Stromal cell of bone marrow (primary cell): ENCODE results near the gene FAM216B.
"Not testable (repeated sequence)": the region's sequence is repeated elsewhere in the genome, so short reads cannot be mapped to it uniquely, and the experiment has no call there.

ENCODE experiments used
- DNase-seq: peaks from one replicate; pipeline ENCODE4 v3.0.0-alpha.2; 2012; ENCODE audit warnings: low read depth

The FAM216B gene

GRCh38 chr13:42780044-42780443, 1.3 kb upstream of the FAM216B start:
- DNase-seq = no peak

GRCh38 chr13:42786715-42787114, 5.3 kb downstream of the FAM216B start:
- DNase-seq = no peak

- DNase-seq = no peak
Measured at GRCh38 chr13:42788601-42789000, 7.2 kb downstream of the FAM216B start.

GRCh38 chr13:42792154-42792553, 10.8 kb downstream of the FAM216B start:
- DNase-seq = no peak

- DNase-seq = no peak
Measured at GRCh38 chr13:42794577-42795275, 13.3 kb downstream of the FAM216B start.

- DNase-seq = no peak
Measured at GRCh38 chr13:42795666-42796065, 14.3 kb downstream of the FAM216B start.

GRCh38 chr13:42796747-42797356, 15.5 kb downstream of the FAM216B start:
- no peak for DNase-seq

- DNase-seq = no peak
Measured at GRCh38 chr13:42798118-42798517, 16.7 kb downstream of the FAM216B start.

- DNase-seq = no peak
Measured at GRCh38 chr13:42800109-42800643, 18.8 kb downstream of the FAM216B start.

- DNase-seq = no peak
Measured at GRCh38 chr13:42803563-42804204, 22.3 kb downstream of the FAM216B start.

GRCh38 chr13:42804244-42804874, 23.0 kb downstream of the FAM216B start:
- no peak for DNase-seq

- no peak for DNase-seq
Measured at GRCh38 chr13:42807241-42807640, 25.9 kb downstream of the FAM216B start.

GRCh38 chr13:42807866-42808265, 26.5 kb downstream of the FAM216B start:
- no peak for DNase-seq

- DNase-seq = no peak
Measured at GRCh38 chr13:42808341-42808940, 27.1 kb downstream of the FAM216B start.

GRCh38 chr13:42812316-42812715, 30.9 kb downstream of the FAM216B start:
- DNase-seq = no peak

- DNase-seq = peak; percentile 88
Measured at GRCh38 chr13:42814868-42815267, 33.5 kb downstream of the FAM216B start.

GRCh38 chr13:42815681-42816080, 34.3 kb downstream of the FAM216B start:
- DNase-seq = no peak

- DNase-seq = no peak
Measured at GRCh38 chr13:42816538-42816937, 35.2 kb downstream of the FAM216B start.

- not testable (repeated sequence) for DNase-seq
Measured at GRCh38 chr13:42819687-42820086, 38.3 kb downstream of the FAM216B start.

GRCh38 chr13:42820451-42820850, 39.1 kb downstream of the FAM216B start:
- DNase-seq = no peak

- peak; percentile 68 for DNase-seq
Measured at GRCh38 chr13:42821437-42821836, 40.1 kb downstream of the FAM216B start.
